Hematopoietic multipotent progenitor cell treated with erythropoietin and hydrocortisone succinate and interleukin-3 and kit ligand, for 8 days (in vitro differentiated cells): ENCODE measurements around the gene MAN1A1.
"Not testable (repeated sequence)": the region's sequence is repeated elsewhere in the genome, so short reads cannot be mapped to it uniquely, and the experiment has no call there.

Source experiments
- DNase-seq: peaks from one replicate; pipeline ENCODE4 v3.0.0-alpha.2; 2015

MAN1A1 gene

GRCh38 chr6:119187596-119187995 is 162.0 kb downstream of the MAN1A1 start:
- no peak for DNase-seq

GRCh38 chr6:119186490-119186889 is 163.1 kb downstream of the MAN1A1 start:
- no peak for DNase-seq

GRCh38 chr6:119184008-119184648 is 165.4 kb downstream of the MAN1A1 start:
- no peak for DNase-seq

GRCh38 chr6:119183457-119183856 is 166.1 kb downstream of the MAN1A1 start:
- DNase-seq, result no peak

- no peak for DNase-seq
These were observed 166.7 kb downstream of the MAN1A1 start for GRCh38 chr6:119182875-119183274.

- DNase-seq, result no peak
These were observed 167.3 kb downstream of the MAN1A1 start for GRCh38 chr6:119182216-119182803.

GRCh38 chr6:119181046-119181445 is 168.5 kb downstream of the MAN1A1 start:
- no peak for DNase-seq

- no peak for DNase-seq
These were observed 169.7 kb downstream of the MAN1A1 start for GRCh38 chr6:119179842-119180241.

GRCh38 chr6:119179062-119179461 is 170.5 kb downstream of the MAN1A1 start:
- DNase-seq, result no peak

- no peak for DNase-seq
These were observed 173.1 kb downstream of the MAN1A1 start for GRCh38 chr6:119176445-119176844.

- DNase-seq, result no peak
These were observed 174.4 kb downstream of the MAN1A1 start for GRCh38 chr6:119174879-119175817.

GRCh38 chr6:119174085-119174445 is 175.5 kb downstream of the MAN1A1 start:
- no peak for DNase-seq

- no peak for DNase-seq
These were observed 176.1 kb downstream of the MAN1A1 start for GRCh38 chr6:119173249-119174084.

- no peak for DNase-seq
These were observed 176.7 kb downstream of the MAN1A1 start for GRCh38 chr6:119172824-119173223.

GRCh38 chr6:119171864-119172588 is 177.5 kb downstream of the MAN1A1 start:
- no peak for DNase-seq

GRCh38 chr6:119171088-119171841 is 178.3 kb downstream of the MAN1A1 start:
- no peak for DNase-seq

- DNase-seq, result no peak
These were observed 179.0 kb downstream of the MAN1A1 start for GRCh38 chr6:119170447-119171087.

GRCh38 chr6:119170103-119170446 is 179.5 kb downstream of the MAN1A1 start:
- no peak for DNase-seq

GRCh38 chr6:119169355-119169754 is 180.2 kb downstream of the MAN1A1 start:
- DNase-seq, result not testable (repeated sequence)

- DNase-seq, result no peak
These were observed 183.4 kb downstream of the MAN1A1 start for GRCh38 chr6:119166024-119166784.
